Uterus (tissue), 4 donors: ENCODE data around the gene PTPRG. TPM values are rescaled to one million over a fixed set of nuclear protein-coding genes. Genes with fewer than 3 reads are reported as not detected.

Source experiments
- DNase-seq, 2 donors: peaks; one replicate each; pipeline ENCODE4 v3.0.0-alpha.2; 2019 to 2020
- H3K27ac ChIP-seq, 2 donors: fragments of 200-600 bp; sonication (generic); 1 replicate in 1 of 2; 2 replicates in 1 of 2; pipeline ENCODE4 v1.5.1; 2016 to 2018
- H3K27me3 ChIP-seq, 2 donors: fragments of 200-600 bp; sonication (generic); one replicate each; pipeline ENCODE4 v1.5.1; 2018 to 2019; ENCODE audit warnings: control low read depth in 1 of 2
- H3K36me3 ChIP-seq, 2 donors: fragments of 200-600 bp; sonication (generic); one replicate each; pipeline ENCODE4 v1.5.1; 2019; ENCODE audit warnings: control low read depth in 1 of 2
- H3K4me1 ChIP-seq, 2 donors: fragments of 200-600 bp; sonication (generic); one replicate each; pipeline ENCODE4 v1.5.1; 2018 to 2019; ENCODE audit warnings: control low read depth in 1 of 2
- H3K4me3 ChIP-seq, 2 donors: fragments of 200-600 bp; sonication (generic); 1 replicate in 1 of 2; 2 replicates in 1 of 2; pipeline ENCODE4 v1.5.1; 2018 to 2019; ENCODE audit warnings: mild to moderate bottlenecking in 1 of 2
- H3K9me3 ChIP-seq, 2 donors: fragments of 200-600 bp; sonication (generic); one replicate each; pipeline ENCODE4 v1.5.1; 2019; ENCODE audit warnings: control low read depth in 1 of 2
- CTCF ChIP-seq, 4 experiments: fragments of 200-600 bp in 2 of 4; fragments of 450-650 bp in 2 of 4; sonication (generic) in 2 of 4; IDR thresholded peaks; one replicate each; pipeline ENCODE4 v1.5.1; 2016 to 2019; ENCODE audit warnings: antibody characterized with exemption in 4 of 4, mild to moderate bottlenecking in 2 of 4, moderate library complexity in 1 of 4
- POLR2A ChIP-seq, 2 donors: fragments of 450-650 bp; IDR thresholded peaks; one replicate each; pipeline ENCODE4 v1.6.1; 2016; ENCODE audit warnings: antibody characterized with exemption in 2 of 2, mild to moderate bottlenecking in 1 of 2, moderate library complexity in 1 of 2
- intact Hi-C: fragments of 100-400 bp; cut with DNase I; formaldehyde crosslinking; loops from one replicate; pipeline ENCODE4 v1.15.1; 2023; ENCODE audit warnings: low total_unique reads
- total RNA-seq, 4 donors: library from RNA; depleted of rRNA in 3 of 4; stranded (reverse); fragments of >200 nt in 3 of 4; gene quantifications; one replicate each; pipeline versions ENCODE4 v1.1.0 to v1.2.4, GENCODE V29; 2014 to 2023
- donor health status: DM: yes; HTN: yes; CAD: no.

PTPRG gene
- total RNA-seq, 4 donors from 2014 or later: 43.5 to 136 (median 62.6) TPM

- H3K9me3 ChIP-seq: no peaks in the 10 kb centered on the region
- TF ChIP-seq POLR2A (IDR thresholded peaks at IDR 0.05) (no peak), CTCF (IDR thresholded peaks at IDR 0.05) (no peak)
- H3K4me1 ChIP-seq: no peaks in the 10 kb centered on the region
- no peak overlapping the region for H3K4me3 ChIP-seq
- no peaks in the 10 kb centered on the region for H3K36me3 ChIP-seq
- H3K27ac ChIP-seq: no peak overlapping the region
- DNase-seq: no peak
- intact Hi-C loops: no loop called here
- H3K27me3 ChIP-seq: no peaks in the 10 kb centered on the region
Measured at GRCh38 chr3:62019906-62020305, 458.5 kb downstream of the PTPRG start.

GRCh38 chr3:62020706-62021105, 459.3 kb downstream of the PTPRG start:
- no peak for DNase-seq
- intact Hi-C loops: no loop called here

GRCh38 chr3:62022312-62022711, 460.9 kb downstream of the PTPRG start:
- Histone ChIP-seq H3K36me3 (no peaks in the 10 kb centered on the region), H3K27me3 (no peaks in the 10 kb centered on the region), H3K4me3 (no peak overlapping the region), H3K9me3 (no peaks in the 10 kb centered on the region), H3K4me1 (no peaks in the 10 kb centered on the region), H3K27ac (no peak overlapping the region)
- intact Hi-C loops: no loop called here
- no peak for DNase-seq
- no peak for TF ChIP-seq POLR2A (IDR thresholded peaks at IDR 0.05)
- no peak for TF ChIP-seq CTCF (IDR thresholded peaks at IDR 0.05)

More at GRCh38 chr3:62020706-62021105, 459.3 kb downstream of the PTPRG start:
- no peak overlapping the region for H3K27ac ChIP-seq
- H3K9me3 ChIP-seq: no peaks in the 10 kb centered on the region
- TF ChIP-seq POLR2A (IDR thresholded peaks at IDR 0.05) (no peak), CTCF (IDR thresholded peaks at IDR 0.05) (no peak)
- H3K4me1 ChIP-seq: no peaks in the 10 kb centered on the region
- H3K36me3 ChIP-seq: no peaks in the 10 kb centered on the region
- H3K4me3 ChIP-seq: no peak overlapping the region
- no peaks in the 10 kb centered on the region for H3K27me3 ChIP-seq

- Histone ChIP-seq H3K4me1 (no peaks in the 10 kb centered on the region), H3K4me3 (no peak overlapping the region), H3K27ac (no peak overlapping the region), H3K9me3 (no peaks in the 10 kb centered on the region), H3K36me3 (no peaks in the 10 kb centered on the region), H3K27me3 (no peaks in the 10 kb centered on the region)
- TF ChIP-seq CTCF (IDR thresholded peaks at IDR 0.05): no peak
- TF ChIP-seq POLR2A (IDR thresholded peaks at IDR 0.05): no peak
- intact Hi-C loops: no loop called here
- no peak for DNase-seq
Measured at GRCh38 chr3:62024882-62025281, 463.5 kb downstream of the PTPRG start.

GRCh38 chr3:62025913-62026312, 464.5 kb downstream of the PTPRG start:
- no peaks in the 10 kb centered on the region for H3K4me1 ChIP-seq
- H3K27ac ChIP-seq: no peak overlapping the region
- no peak overlapping the region for H3K4me3 ChIP-seq
- no peaks in the 10 kb centered on the region for H3K36me3 ChIP-seq
- TF ChIP-seq POLR2A (IDR thresholded peaks at IDR 0.05) (no peak), CTCF (IDR thresholded peaks at IDR 0.05) (no peak)
- no peaks in the 10 kb centered on the region for H3K9me3 ChIP-seq
- no peak for DNase-seq
- no peaks in the 10 kb centered on the region for H3K27me3 ChIP-seq
- intact Hi-C loops: no loop called here
